Activated naive CD8-positive, alpha-beta T cell treated with anti-CD3 and anti-CD28 coated beads, Interleukin-2, amount 10 ng/mL, durations not matched to agents 7 days and 5 days (primary cell): ENCODE results near the gene GSE1. TPM values are rescaled to one million over a fixed set of nuclear protein-coding genes. Genes with fewer than 3 reads are reported as not detected.
A peak's percentile ranks its signal among the peaks of the same experiment; 100 is the strongest.

ENCODE experiments used
- ATAC-seq: fragments of 150-1000 bp; cut with Tn5 transposase; one replicate; pipeline ENCODE4 v1.10.0; 2021; ENCODE audit warnings: low read depth, moderate library complexity
- POLR2A ChIA-PET: fragments of 350-600 bp; sonication (Branson Sonifier 250); formaldehyde crosslinking; loops from one replicate; lab custom pipeline; 2021; ENCODE audit warnings: antibody characterized with exemption; lab: Charles Lee
- DNase-seq: peaks from one replicate; pipeline ENCODE4 v3.0.0; 2021
- H3K27ac Mint-ChIP-seq: one replicate; pipeline ENCODE4 v1.8.0; 2022; ENCODE audit warnings: mild to moderate bottlenecking, mixed read lengths
- H3K27me3 Mint-ChIP-seq: one replicate; pipeline ENCODE4 v1.8.0; 2022; ENCODE audit warnings: mild to moderate bottlenecking, moderate library complexity, mixed read lengths
- H3K36me3 Mint-ChIP-seq: one replicate; pipeline ENCODE4 v1.8.0; 2021; ENCODE audit warnings: mild to moderate bottlenecking, mixed read lengths
- H3K4me1 Mint-ChIP-seq: one replicate; pipeline ENCODE4 v1.8.0; 2021; ENCODE audit warnings: mixed read lengths
- H3K4me3 Mint-ChIP-seq: one replicate; pipeline ENCODE4 v1.8.0; 2022; ENCODE audit warnings: mild to moderate bottlenecking, moderate library complexity, mixed read lengths
- H3K9me3 Mint-ChIP-seq: one replicate; pipeline ENCODE4 v1.8.0; 2021; ENCODE audit warnings: mixed read lengths
- total RNA-seq, 2 experiments: library from RNA; stranded (reverse); gene quantifications; one replicate each; pipeline ENCODE4 v1.2.3, GENCODE V29; 2021

GSE1 gene
- total RNA-seq = 10 to 100 TPM; 60.9 to 62.5 TPM

- POLR2A ChIA-PET = interaction anchor here (1.0 to 12.1 kb wide), 2 partner anchors 59 to 197 kb away, joined by 3 to 175 read pairs; no protein-coding TSS in a partner anchor
- H3K4me1 Mint-ChIP-seq = peaks cover 42% of the 10 kb centered on the region
- peak; percentile 36 for ATAC-seq
- H3K36me3 Mint-ChIP-seq = peaks cover 3% of the 10 kb centered on the region
- H3K9me3 Mint-ChIP-seq = no peaks in the 10 kb centered on the region
- H3K27me3 Mint-ChIP-seq = no peaks in the 10 kb centered on the region
- DNase-seq = peak; percentile 84
- H3K4me3 Mint-ChIP-seq = peak within 1 kb of the TSS; percentile 84
- H3K27ac Mint-ChIP-seq = peak within 1 kb of the TSS; percentile 79
Observed at GRCh38 chr16:85612801-85613603, at the start of gene GSE1. Gene GSE1, plus strand, starts transcription at chr16:85613322. Its CDS starts 70 bp downstream, at chr16:85613392.

GRCh38 chr16:85563515-85564276 is 49.4 kb upstream of the GSE1 start:
- peaks cover 10% of the 10 kb centered on the region for H3K36me3 Mint-ChIP-seq
- peak overlapping the region; percentile 74 for H3K27ac Mint-ChIP-seq
- H3K27me3 Mint-ChIP-seq = no peaks in the 10 kb centered on the region
- POLR2A ChIA-PET = interaction anchor here (0.6 to 1.3 kb wide), 2 partner anchors 10 to 271 kb away, joined by 4 to 6 read pairs; no protein-coding TSS in a partner anchor
- DNase-seq = no peak
- no peak overlapping the region for H3K4me3 Mint-ChIP-seq
- H3K4me1 Mint-ChIP-seq = peaks cover 39% of the 10 kb centered on the region
- no peaks in the 10 kb centered on the region for H3K9me3 Mint-ChIP-seq
- ATAC-seq = no peak

GRCh38 chr16:85564277-85565051 is 48.7 kb upstream of the GSE1 start:
- ATAC-seq = peak; percentile 27
- POLR2A ChIA-PET = interaction anchor here (1.3 kb wide), 1 partner anchor 10 kb away, joined by 6 read pairs; no protein-coding TSS in a partner anchor
- H3K4me1 Mint-ChIP-seq = peaks cover 43% of the 10 kb centered on the region
- H3K9me3 Mint-ChIP-seq = no peaks in the 10 kb centered on the region
- no peak overlapping the region for H3K4me3 Mint-ChIP-seq
- H3K27ac Mint-ChIP-seq = peak overlapping the region; percentile 74
- peak; percentile 56 for DNase-seq
- peaks cover 10% of the 10 kb centered on the region for H3K36me3 Mint-ChIP-seq
- no peaks in the 10 kb centered on the region for H3K27me3 Mint-ChIP-seq

GRCh38 chr16:85565340-85565739 is 47.8 kb upstream of the GSE1 start:
- H3K4me1 Mint-ChIP-seq = peaks cover 48% of the 10 kb centered on the region
- no peak for DNase-seq

GRCh38 chr16:85565801-85566526 is 47.2 kb upstream of the GSE1 start:
- Mint-ChIP-seq H3K9me3 (no peaks in the 10 kb centered on the region), H3K36me3 (peaks cover 10% of the 10 kb centered on the region), H3K4me1 (peaks cover 53% of the 10 kb centered on the region), H3K4me3 (no peak overlapping the region), H3K27me3 (no peaks in the 10 kb centered on the region), H3K27ac (no peak overlapping the region)
- ATAC-seq (no peak), DNase-seq (no peak)
- POLR2A ChIA-PET = interaction anchor here (6.2 kb wide), 1 partner anchor 12 kb away, joined by 81 read pairs; no protein-coding TSS in a partner anchor

More at GRCh38 chr16:85565340-85565739, 47.8 kb upstream of the GSE1 start:
- Mint-ChIP-seq H3K36me3 (peaks cover 10% of the 10 kb centered on the region), H3K4me3 (no peak overlapping the region), H3K9me3 (no peaks in the 10 kb centered on the region), H3K27ac (no peak overlapping the region), H3K27me3 (no peaks in the 10 kb centered on the region)
- POLR2A ChIA-PET = no interaction called here
- ATAC-seq = no peak

GRCh38 chr16:85566561-85567100 is 46.5 kb upstream of the GSE1 start:
- no peaks in the 10 kb centered on the region for H3K27me3 Mint-ChIP-seq
- peaks cover 60% of the 10 kb centered on the region for H3K4me1 Mint-ChIP-seq
- no peak for ATAC-seq
- POLR2A ChIA-PET = interaction anchor here (3.5 to 6.2 kb wide), 2 partner anchors 9 to 13 kb away, joined by 45 to 81 read pairs; no protein-coding TSS in a partner anchor
- H3K36me3 Mint-ChIP-seq = peaks cover 14% of the 10 kb centered on the region
- H3K27ac Mint-ChIP-seq = no peak overlapping the region
- no peak overlapping the region for H3K4me3 Mint-ChIP-seq
- no peak for DNase-seq
- H3K9me3 Mint-ChIP-seq = no peaks in the 10 kb centered on the region

GRCh38 chr16:85567101-85567866 is 45.8 kb upstream of the GSE1 start:
- Mint-ChIP-seq H3K4me3 (no peak overlapping the region), H3K9me3 (no peaks in the 10 kb centered on the region), H3K4me1 (peaks cover 66% of the 10 kb centered on the region), H3K27ac (peak overlapping the region; percentile 66), H3K36me3 (peaks cover 18% of the 10 kb centered on the region), H3K27me3 (no peaks in the 10 kb centered on the region)
- no peak for ATAC-seq
- POLR2A ChIA-PET = interaction anchor here (3.5 to 6.2 kb wide), 2 partner anchors 9 to 13 kb away, joined by 45 to 81 read pairs; no protein-coding TSS in a partner anchor
- no peak for DNase-seq

- peak overlapping the region; percentile 66 for H3K27ac Mint-ChIP-seq
- no peak for ATAC-seq
- POLR2A ChIA-PET = interaction anchor here (3.5 to 6.2 kb wide), 2 partner anchors 10 to 14 kb away, joined by 45 to 81 read pairs; no protein-coding TSS in a partner anchor
- no peaks in the 10 kb centered on the region for H3K27me3 Mint-ChIP-seq
- H3K36me3 Mint-ChIP-seq = peaks cover 19% of the 10 kb centered on the region
- H3K4me3 Mint-ChIP-seq = no peak overlapping the region
- H3K9me3 Mint-ChIP-seq = no peaks in the 10 kb centered on the region
- DNase-seq = no peak
- peaks cover 66% of the 10 kb centered on the region for H3K4me1 Mint-ChIP-seq
Observed at GRCh38 chr16:85567935-85568334, 45.2 kb upstream of the GSE1 start.

- no peak overlapping the region for H3K4me3 Mint-ChIP-seq
- H3K36me3 Mint-ChIP-seq = peaks cover 19% of the 10 kb centered on the region
- no peaks in the 10 kb centered on the region for H3K27me3 Mint-ChIP-seq
- ATAC-seq (no peak), DNase-seq (no peak)
- peaks cover 67% of the 10 kb centered on the region for H3K4me1 Mint-ChIP-seq
- no peaks in the 10 kb centered on the region for H3K9me3 Mint-ChIP-seq
- POLR2A ChIA-PET = interaction anchor here (3.5 to 6.2 kb wide), 2 partner anchors 10 to 14 kb away, joined by 45 to 81 read pairs; no protein-coding TSS in a partner anchor
- no peak overlapping the region for H3K27ac Mint-ChIP-seq
Observed at GRCh38 chr16:85568519-85568918, 44.6 kb upstream of the GSE1 start.

GRCh38 chr16:85569039-85569614 is 44.0 kb upstream of the GSE1 start:
- peak overlapping the region; percentile 97 for H3K27ac Mint-ChIP-seq
- H3K9me3 Mint-ChIP-seq = no peaks in the 10 kb centered on the region
- DNase-seq = no peak
- POLR2A ChIA-PET = interaction anchor here (0.6 to 6.2 kb wide), 5 partner anchors 11 to 579 kb away, joined by 3 to 81 read pairs (median 3); no protein-coding TSS in a partner anchor
- no peaks in the 10 kb centered on the region for H3K27me3 Mint-ChIP-seq
- peaks cover 61% of the 10 kb centered on the region for H3K4me1 Mint-ChIP-seq
- peaks cover 17% of the 10 kb centered on the region for H3K36me3 Mint-ChIP-seq
- no peak for ATAC-seq
- peak overlapping the region; percentile 86 for H3K4me3 Mint-ChIP-seq
